Measurements from ENCODE around the gene EEF1AKMT1.

GRCh38 chr13:20738616-20739015 lies 35.1 kb downstream of the EEF1AKMT1 start:
- TF ChIP-seq EZH2 (IDR thresholded peaks at IDR 0.05; ENCODE audit: low read depth) (no peak), CTCF (conservative IDR thresholded peaks at IDR 0.05) (no peak)
